ENCODE results near the gene MATN4.
A peak's percentile ranks its signal among the peaks of the same experiment; 100 is the strongest.

The MATN4 gene

DNA sequence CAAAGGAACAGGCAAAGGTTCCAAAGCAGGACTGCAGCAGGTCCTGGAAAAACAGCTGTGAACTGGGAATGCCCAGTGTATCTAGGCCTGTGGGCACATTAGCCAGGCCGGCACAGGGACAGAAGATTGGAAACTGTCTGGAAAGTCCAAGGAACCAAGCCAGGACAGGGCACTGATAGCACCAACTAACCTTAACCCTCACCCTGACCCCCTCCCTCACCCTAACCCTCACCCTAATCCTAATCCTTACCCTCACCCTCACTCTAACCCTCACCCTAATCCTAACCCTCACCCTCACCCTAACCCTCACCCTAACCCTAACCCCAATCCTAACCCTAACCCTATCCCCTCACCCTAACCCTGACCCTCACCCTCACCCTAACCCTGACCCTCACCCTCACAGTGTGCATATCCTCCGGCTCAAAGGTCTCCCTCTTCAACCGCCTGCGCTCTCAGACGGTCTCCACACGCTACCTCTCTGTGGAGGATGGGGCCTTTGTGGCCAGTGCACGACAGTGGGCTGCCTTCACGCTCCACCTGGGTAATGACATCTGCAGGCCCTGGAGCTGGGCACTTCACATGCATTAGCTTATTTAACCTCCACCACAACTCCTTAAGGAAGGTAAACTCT lies 5.1 kb upstream of the MATN4 start:
- no peak for DNase-seq

DNA sequence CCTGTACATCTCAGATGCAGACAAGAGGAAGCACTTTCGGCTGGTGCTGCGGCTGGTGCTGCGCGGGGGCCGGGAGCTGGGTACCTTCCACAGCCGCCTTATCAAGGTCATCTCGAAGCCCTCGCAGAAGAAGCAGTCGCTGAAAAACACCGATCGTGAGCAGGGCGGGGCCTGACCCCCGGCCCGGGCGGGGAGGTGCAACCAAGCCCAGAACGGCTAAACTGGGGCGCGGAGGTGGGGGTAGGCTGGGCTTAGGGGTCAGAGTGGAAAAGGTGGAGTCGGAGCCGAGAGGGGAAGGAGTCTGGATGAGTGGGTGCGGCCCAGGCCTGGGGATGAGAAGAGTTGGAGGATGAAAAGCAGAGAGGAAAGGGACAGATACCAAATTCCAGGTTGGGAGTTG lies 4.1 kb upstream of the MATN4 start:
- no peak for DNase-seq

DNA sequence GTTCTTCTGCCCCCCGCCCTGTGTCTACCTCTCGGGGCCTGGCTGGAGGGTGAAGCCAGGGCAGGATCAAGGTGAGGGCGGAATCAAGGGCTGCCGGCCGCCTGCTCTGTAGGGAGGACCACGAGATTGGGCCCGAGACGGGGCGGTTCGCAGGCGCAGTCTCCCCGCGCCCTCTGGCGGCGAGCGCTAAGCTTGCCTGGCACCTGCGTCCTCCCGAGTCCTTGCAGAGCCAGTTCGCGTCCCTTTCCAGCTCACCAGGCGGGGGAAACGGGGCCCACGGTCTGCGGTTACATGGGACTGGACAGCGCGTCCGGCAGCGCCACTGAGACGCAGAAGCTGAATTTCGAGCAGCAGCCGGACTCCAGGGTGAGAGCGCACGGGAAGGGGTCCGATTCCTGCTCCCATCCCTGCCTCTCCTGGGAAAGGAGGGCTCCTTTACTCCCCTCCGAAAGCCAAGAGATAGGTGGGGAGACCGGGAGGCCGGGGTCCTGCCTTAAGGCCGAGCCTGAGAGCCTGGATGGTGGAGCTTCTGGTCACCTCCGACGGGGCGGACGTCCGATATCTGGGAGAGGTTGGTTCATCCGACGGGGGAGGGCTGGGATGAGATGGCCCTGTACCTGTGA lies 3.6 kb upstream of the MATN4 start:
- DNase-seq, result peak; percentile 10 to 52 (median 32)

DNA sequence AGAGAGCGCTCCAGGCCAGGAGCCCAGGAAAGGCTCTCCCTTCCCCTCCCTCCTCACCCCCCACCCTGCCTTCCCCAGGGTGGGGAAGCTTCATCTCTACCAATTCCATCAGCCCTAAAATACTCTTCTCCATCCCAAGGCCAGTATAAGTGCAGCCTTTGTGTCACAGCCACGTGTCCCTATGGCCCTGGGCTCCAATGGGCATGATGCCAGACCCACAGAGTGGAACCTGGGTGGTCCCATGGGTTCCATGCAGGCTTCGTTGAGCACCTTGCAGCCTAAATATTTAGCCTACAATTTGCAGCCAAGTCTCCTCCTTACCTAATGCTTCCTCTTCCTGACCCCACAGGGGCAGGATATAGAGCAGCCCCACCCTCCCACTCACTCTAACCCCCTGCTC lies 976 bp upstream of the MATN4 start:
- no peak for DNase-seq

DNA sequence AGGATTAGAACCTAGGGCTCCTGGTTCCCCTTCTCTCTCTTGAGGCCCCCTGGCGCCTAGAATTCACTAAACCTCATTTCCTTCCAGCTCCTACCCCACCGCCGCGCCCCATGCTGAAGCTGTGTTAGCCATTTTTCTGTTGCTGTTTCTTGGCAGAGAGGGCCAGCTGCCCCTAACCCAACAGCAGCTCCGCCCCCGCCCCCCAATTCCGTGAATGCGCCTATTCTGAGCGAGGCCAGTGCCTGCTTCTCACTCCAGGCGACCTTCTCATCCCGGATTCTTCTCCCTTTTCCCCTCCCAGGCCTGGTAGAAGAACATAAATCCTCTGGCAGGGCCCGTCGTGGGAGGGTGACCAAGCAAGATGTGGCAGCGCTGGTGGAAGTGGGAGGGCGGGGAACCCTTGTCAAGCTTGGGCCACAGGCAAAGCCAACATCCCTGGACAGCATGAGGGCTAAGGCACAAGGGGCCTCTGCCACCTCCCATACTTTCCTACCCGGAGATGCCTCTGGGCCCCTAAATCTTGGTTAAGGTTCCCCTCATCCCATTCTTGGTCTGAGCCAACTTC lies 941 bp downstream of the MATN4 start:
- DNase-seq, result no peak

DNA sequence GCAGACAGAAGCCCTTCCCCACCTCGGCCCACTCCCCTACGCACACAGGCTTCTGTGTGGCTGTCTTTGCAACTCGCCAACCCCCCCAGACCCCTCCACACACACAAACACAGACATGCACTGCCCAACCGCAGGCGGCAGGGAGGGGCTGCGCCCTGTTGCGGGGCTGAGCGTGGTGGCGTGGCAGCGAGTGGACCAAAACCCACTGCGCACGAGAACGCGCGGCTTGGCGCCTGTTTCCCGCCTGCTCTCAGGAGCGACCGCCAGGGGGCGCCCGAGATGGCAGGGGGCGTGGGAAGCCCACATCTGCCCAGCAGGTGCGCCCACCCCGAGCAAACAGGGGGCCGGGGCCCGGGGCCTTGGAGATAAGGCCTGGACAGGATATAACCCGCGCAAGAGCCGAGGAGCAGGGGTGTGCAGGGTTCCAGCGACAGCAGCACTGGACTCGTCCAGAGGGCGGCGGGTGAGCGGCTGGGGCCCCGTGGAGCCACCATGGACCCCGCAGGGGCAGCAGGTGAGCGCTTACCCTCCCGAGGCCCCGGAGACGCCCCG lies 1.6 kb downstream of the MATN4 start, which contains the start of gene RBPJL:
RBPJL (plus strand) TSS at position 410 of the 552 bp plus-strand sequence; CDS start at position 493, 83 bp downstream.
- DNase-seq, result peak in 2 of 4 experiments; percentile 30 to 33

DNA sequence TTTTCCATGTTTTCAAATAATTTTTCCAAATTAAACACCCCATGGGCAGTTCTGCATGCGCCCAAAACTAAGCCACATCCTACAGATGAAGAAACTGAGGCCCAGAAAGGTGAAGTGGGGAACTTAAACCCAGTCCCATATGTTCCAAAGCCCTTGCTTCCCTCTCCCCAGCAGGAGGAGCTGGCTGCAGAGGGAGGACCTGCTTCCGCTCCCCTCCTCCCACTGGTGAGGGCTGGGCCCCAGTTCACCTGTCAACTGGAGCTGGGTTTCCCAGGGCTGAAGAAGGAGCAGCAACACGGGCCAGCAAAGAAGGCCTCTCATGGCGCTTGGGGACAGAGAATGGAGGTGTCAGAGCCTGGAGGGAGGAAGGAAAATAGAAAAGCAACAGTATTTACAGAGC lies 2.8 kb downstream of the MATN4 start:
- DNase-seq, result no peak

DNA sequence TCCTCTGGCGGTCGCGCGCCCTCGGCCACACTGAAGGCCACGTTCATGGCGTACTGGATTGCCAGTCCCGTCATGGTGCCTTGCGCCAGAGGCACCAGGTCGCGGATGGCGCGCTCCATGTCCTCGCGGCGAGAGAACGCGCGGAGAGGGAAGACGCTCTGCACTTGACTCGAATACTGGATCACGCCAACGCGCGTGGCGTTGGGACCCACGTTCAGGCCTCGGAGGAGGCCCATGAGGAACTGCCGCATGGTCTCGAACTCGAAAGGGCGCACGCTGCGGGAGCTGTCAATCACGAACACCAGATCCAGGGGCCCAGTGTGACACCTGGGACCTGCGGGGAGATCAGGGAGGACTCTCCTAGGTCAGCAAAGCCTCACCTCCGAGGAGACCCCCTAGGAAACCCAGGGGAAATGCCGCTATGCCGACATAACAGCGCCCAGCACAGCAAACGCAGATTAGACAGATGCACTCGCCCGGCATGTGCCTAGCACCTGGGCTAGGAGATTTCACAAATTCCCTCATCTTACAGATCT lies 3.6 kb downstream of the MATN4 start:
- no peak for DNase-seq

DNA sequence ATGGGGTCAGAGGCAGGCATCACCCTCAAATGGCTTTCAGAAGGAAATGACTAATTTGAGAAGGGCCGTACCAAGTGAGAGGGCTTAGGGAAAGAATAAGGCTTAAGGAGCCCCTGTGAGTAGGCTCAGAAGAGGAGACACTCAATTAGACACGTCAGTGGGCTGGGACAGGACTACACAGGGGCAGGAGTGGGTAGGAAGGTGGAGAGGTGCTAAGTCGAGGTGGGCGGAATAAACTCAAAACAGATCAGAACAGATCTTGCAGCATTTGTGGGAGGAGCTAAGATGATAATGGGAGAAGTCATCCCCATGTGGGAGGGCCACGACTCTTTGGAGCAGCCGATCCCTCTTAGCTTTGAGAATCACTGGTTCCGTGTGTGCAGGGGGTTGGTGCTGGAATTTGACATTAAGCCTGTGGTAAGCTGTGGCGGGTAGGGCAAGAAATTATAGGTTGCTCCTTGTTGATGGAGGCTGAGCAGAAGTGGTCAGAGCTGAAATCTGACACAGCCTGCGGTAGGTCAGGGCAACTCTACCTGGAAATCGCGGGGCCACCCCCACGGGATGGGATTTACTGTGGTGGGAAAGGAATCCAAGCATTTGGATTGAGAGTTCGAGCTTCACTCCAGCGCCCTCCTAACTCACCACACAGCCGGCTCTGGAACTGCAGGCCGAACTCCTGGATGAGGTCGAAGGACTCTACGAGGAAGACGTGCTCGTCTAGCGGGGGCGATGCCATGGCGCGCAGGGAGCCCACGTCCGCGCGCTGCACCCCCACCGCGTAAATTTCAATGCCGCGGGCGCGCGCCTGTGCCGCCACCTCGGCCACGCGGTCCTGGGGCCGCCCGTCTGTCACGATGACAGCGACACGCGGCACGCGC lies 4.3 kb downstream of the MATN4 start:
- DNase-seq, result no peak

DNA sequence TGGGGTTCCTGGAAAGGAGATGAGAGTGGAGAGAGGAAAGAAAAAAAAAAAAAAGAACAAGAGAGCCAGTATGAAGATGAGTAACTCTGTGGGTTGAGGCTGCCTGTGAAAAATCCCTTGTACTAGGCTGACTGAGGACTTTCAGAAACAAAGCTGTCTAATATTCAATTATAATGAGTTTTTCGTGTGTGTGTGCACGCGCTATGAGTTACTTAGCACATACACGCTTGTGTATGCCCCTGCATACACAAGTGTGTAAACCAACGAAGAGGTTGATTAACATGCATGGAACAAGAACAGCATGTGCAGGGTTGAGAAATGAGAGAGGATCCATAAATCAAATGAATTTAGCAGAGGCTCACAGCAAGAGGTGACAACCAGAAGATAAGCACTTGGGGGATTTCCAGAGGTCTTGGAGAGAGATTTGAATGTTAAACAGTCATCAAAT lies 6.3 kb downstream of the MATN4 start:
- no peak for DNase-seq

DNA sequence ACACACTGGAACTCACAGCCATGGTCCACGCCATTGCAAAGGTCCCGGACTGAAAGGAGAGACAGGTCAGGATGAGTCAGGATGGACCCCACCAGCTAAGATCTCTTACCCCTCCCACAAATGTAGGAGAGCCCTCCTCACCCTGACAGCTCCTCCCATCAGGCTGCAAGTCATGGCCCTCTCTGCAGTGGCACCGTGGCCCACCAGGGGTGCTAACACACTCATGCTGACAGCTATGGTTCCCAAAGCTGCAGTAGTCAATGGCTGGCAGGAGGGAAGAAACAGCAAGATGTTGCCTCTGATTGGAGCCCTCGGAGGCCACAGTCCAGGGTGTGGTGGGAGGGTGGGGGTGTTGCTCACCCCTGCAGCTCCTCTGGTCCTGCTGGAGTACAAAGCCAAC lies 7.1 kb downstream of the MATN4 start:
- no peak for DNase-seq

DNA sequence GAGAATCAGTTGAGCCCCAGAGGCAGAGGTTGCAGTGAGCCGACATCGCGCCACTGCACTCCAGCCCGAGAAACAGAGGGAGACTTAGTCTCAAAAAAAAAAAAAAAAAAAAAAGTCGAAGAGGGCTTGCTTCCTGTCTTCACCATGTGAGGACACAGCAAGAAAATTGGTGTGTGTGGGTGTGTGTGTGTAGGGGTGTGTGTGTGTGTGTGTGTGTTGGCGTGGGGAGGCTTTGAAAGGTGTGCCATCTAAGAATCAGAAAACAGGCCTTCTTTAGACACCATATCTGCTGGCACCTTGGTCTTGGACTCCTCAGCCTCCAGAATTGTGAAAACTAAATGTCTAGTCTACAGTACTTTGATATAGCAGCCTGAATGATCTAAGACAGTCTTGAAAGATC lies 8.3 kb downstream of the MATN4 start:
- no peak for DNase-seq

DNA sequence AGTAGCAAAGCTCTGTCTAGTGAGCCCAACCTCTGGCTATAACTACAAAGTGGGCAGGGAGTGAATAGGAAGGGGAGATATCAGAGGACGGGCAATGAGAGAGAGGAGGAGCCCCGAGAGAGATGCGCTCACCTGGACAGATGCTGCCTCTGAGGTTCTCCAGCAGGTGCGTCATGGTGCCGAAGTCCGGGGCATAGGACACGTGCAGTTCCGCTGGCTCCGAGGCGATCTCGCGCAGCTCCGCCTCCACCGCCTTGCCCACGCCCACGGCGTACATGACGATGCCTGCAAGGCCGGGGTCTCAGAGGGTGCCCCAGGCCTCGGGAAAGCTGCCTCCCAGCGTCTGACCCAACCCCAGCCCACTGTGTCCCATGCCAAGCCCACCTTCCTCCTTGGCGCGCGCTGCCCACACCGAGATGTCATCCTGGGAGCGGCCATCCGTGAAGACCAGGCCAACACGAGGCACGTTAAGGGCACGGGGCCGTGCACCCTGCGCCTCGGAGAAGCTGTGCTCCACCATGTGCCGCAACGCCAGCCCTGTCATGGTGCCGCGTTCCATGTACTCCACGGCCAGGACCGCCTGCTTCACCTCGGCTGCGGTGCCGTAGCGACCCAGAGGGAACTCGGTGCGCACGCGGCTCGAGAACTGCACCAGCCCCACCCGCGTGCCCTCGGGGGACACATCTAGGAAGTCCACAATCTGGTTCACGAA lies 10.2 kb downstream of the MATN4 start:
- DNase-seq, result no peak

DNA sequence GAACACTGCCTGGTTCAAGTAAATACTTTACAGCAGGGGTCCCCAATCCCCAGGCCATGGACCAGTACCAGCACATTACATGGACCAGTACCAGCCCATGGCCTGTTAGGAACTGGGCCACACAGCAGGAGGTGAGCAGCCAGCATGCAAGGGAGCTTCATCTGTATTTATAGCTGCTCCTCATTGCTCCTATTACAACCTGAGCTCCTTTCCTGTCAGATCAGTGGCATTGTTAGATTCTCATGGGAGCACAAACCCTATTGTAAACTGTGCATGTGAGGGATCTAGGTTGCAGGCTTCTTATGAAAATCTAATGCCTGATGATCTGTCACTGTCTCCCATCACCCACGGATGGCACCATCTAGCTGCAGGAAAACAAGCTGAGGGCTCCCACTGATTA lies 13.4 kb downstream of the MATN4 start:
- no peak for DNase-seq

DNA sequence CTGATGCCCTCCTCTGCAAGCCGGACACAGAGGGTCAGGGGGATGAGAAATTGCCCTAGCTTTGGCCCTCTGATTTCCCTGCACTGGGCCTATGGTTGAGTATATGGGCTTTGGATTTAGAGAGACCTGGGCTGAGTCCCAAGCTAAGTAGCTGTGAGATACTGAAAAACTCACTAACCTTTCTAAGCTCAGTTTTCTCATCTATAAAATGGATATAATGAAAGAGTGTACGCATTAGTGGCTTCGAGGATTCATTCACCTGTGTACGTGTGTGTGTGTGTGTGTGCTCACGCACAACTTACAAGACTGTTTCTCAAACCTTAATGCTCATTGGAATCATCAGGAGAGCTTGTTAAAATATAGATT lies 14.1 kb downstream of the MATN4 start:
- no peak for DNase-seq

DNA sequence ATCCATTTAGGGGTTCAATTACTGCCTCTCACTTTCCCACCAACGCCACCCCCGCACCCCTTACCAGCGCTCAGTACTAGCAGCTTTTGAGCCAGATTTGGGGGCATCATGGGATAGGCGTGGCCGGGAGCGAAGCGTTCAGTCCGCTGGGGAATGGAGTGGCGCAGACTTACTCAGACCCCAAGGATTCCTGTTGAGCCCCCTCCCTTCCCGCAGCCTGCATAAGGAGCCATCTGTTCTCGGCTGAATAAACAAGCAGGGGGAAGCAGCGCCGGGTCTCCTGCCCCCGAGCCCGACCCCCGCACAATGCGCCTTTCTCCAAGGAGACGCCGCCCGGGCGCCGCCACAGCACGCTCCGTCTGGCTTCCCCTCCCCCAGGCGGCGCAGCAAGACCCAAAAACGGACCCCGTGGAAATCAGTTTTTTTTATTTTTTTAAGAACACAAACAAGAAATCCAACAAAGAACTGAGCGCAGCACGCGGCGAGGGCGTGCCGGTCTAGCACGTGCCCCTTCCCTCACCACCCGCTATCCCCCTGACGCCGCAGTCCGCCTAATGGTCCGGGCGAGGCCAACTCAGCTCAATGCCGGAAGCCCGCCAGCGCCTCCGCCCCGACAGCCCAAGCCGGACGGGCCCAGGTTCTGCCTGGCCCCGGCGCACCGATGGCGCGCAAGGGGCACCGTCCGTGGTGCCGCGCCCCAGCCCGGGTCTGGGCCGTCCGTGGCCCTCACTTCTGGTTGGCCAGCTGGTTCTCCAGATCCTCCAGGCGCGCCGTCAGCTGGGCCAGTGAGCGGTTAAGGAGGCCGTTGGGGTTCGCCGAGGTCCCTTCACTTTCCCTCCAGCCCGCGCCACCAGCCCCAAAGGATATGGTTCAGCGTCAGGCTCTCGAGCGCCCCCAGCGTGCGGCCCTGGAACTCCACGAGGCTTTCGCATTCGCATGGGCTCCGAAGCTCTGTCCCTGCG lies 14.8 kb downstream of the MATN4 start:
- peak; percentile 62 to 81 (median 75) for DNase-seq

DNA sequence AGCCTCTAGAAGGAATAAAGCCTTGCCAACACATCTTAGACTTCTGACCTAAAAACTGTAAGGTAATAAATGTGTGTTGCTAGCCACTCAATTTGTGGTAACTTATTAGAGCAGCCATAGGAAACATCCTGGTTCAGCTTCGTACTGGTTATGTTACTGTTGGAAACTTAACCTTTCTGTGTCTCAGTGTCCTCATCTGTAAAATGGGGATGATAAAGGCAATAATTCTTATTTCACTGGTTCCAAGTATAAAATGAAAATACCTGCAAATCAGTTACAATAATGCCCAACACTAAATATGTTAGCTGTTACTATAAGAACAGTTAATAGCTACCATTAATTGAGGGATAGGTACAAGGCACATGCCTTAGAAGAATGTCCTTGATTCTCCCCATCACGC lies 15.8 kb downstream of the MATN4 start:
- DNase-seq, result no peak

DNA sequence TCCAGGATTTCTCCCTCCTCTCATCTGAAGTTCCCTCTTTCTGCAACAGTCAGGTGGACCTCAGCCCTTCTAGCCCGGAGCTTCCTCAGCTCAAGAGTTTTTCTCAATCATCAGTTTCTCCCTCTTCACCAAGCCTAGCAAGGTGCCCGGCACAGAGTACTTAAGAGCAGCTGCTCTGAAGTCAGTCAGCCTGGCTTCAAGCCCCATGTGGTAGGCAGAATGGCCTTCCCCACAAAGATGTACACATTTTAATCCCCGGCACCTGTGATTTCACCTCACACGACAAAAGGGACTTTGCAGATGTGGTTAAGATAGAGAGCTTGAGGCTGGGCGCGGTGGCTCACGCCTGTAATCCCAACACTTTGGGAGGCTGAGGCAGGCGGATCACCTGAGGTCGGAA lies 16.6 kb downstream of the MATN4 start:
- no peak for DNase-seq

DNA sequence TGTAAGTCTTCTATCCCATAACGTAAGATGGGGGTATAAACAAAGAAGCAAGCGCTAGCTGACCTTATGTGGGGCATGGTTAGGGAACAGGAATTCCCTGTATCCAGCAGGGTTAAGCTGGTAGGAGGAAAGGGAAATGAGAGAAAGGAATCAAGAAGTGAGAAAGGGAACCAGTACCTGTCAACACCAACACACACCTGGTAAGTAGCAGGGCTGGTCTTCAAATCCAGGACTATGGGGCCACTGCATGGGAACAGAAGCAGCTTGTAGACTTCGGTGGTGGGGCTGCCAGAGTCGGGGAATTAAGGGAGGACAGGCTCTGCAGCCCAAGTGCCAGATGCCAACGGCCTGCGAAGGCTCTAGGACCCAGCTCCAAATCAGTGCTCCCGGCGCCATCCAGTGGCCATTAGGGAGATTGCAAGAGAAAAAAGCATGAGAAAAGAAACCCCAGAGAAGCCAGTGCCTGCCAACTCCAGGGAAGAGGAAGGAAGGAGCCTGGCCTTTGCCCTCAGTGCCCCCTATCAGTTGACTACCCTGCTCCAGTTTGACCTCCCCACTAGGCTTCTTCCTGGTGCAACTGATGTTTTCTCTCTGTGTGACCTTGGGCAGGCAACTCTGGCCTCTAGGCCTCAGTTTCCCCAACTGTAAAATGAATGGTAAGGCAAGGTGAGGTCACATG lies 17.3 kb downstream of the MATN4 start:
- peak in 3 of 4 experiments; percentile 14 to 49 (median 44) for DNase-seq

DNA sequence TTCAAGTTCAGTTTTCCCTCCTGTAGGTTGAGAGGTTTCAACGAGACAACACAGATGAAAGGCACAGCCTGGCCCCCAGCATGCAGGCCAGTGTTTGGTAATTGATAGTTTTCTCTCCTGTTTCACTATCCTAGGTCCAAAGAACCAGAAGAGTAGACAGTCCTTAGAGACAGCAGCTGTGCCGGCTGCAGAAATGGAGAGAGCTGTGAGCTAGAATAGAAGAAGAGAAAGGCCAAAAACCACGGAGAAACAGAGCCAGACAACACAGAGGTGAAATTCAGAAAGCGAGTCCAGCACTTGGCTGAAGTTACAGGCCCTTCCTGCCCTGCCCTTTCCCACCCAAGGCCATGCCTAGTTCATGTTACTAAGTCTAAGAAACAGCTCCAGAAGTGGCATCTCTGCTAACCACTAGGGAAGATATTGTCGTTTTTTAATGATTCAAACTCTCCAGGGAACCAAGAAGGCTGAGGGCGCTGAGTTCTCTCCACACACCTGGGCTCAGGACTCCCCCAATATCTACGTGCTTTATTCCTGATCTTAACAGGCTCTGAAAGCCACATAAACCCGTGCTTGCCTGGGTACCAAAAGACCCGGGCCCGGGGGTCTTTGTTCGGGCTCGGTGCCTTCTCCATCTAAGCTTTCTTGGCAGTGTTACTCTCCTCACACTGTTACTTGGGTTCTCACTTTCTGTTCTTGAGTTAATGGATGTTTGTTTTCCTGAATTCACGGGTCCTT lies 18.0 kb downstream of the MATN4 start:
- no peak for DNase-seq

All from activated naive CD4-positive, alpha-beta T cell (primary cell).